Islet of Langerhans (tissue), 1 donor: ENCODE results near the gene CILP2.

Source experiments
- FAIRE-seq: peaks from one replicate; lab custom pipeline; 2011; peaks lifted over from hg19 to GRCh38; lab: Jason Lieb, UNC

The CILP2 gene

GRCh38 chr19:19568802-19569756, 31.0 kb downstream of the CILP2 start:
- FAIRE-seq = no peak

DNA sequence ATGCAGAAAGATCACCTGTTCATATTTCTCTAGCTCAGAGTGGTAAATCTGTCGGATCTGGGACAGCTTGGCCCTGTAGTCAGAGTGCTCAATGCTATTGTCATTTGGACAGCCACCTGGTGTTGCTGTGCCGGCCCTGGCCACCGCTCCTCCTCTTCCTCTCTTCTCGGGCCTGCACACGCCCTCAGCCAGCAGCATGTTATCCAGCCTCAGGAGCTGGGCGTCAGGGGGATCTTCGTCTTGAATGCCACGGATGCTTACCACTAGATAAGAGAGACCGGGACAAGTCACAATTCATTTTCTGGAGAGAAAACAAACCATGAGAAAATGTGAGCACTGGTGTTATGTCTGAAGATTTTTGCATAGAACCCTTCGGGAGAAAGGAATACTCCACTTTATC, 32.5 kb downstream of the CILP2 start:
- FAIRE-seq = no peak

DNA sequence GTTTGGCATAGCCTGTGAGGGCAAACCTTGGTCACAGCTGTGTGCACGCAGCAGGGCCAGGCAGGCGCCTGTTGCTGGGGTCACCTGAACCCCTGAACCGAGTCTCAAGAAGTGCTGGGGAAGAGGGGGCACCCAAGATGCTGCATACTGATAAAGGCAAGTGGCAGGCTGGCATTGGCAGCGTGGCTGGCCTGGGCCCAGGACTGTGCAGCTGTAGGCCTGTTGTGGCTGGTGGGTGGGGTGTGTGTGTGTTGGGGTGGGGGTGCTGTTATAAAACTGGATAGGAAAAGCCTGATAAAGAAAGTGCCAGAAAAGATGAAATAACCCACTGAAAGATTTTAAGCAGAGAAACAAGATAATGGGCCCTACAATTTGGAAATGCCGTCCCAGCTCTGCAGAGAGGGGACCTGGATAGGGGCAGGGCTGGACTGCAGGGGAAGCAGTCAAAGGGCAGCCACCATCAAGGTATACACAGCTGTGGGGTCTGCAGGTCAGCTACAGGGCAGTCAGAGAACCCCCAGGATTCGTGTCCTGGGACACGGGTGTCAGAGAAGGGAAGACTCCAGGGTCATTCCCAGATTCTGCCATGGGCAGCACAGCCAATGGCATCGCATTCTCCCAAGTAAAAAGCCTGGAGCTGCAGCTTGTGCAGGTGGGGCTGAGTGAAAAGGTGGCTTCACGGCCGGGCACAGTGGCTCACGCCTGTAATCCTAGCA, 33.2 kb downstream of the CILP2 start:
- FAIRE-seq = no peak

DNA sequence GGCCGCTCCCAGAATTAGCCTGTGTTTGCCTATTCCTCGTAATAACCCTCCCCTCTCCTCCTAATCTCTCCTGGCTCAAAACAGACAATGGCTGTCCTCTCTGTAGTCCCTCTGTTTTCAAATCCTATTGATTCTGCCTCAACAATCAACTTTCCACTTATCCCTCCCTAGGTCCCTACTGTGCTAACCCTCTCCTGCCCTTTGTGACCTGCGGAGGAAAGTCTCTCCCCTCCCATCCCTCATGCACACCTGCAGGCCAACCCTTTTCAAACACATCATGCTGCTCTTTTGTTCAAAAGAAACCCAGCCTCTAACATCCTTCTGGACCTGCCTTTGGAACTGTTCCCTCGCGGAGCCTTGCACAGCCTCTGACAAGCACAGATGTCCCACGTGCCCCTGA, 37.3 kb downstream of the CILP2 start:
- FAIRE-seq = no peak

DNA sequence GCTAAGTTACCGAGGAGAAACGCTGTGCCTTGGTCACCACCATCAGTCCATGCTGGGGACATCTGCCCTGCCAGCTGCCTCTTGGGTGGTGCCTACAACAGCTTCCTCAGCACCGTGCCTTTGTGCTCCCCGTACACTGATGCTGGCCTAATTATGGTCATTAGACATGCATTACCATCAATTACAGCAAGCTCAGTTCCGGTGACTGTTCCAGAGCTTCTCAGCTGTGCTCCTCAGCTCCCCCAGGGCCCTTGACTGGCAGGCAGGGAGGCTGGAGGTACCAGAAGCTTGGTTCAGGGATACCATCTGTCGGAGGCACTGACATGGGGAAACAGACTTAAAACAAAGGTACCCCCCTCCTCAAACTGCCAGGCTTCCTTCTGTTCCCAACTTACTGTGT, 40.2 kb downstream of the CILP2 start:
- FAIRE-seq = no peak

GRCh38 chr19:19579533-19580361, 41.7 kb downstream of the CILP2 start:
- no peak for FAIRE-seq

DNA sequence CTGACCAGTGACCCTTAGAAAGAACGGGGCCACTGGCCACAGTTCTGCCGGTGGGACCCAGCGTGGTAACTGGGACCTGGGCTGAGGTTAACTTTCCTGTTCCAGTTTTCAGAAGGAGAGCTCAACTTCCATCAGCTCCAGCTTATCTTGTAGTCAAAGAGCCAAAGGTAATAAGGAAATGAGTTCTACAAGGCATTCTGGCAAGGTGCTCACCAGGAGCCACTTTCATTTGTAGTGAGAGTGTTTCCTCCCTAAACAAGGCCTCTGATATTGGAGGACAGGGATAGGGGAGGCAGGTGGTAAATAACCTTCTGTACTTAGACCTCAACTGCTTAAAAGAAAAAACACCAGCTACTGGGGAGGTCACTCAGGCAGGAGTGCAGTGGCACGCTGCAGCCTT, 42.4 kb downstream of the CILP2 start:
- no peak for FAIRE-seq

DNA sequence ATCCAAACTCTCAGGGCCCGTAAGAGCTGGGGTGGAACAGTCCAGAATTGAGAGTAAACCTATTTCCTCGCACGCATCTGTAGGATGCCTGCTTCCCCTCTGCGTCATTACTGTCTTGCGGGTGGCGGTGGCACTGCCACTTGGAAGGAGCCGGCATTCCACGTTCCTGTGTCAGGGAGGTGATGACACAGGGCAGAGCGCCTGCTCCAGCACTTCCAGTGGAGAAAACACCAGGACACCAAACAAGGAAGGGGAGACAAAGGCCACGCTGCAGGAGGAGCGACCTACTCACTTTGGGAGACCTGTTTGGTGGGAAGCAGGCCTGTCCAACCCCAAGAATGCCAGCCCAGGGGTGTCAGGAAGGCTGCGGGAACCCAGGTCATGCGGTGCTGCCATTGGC, 43.3 kb downstream of the CILP2 start:
- no peak for FAIRE-seq

DNA sequence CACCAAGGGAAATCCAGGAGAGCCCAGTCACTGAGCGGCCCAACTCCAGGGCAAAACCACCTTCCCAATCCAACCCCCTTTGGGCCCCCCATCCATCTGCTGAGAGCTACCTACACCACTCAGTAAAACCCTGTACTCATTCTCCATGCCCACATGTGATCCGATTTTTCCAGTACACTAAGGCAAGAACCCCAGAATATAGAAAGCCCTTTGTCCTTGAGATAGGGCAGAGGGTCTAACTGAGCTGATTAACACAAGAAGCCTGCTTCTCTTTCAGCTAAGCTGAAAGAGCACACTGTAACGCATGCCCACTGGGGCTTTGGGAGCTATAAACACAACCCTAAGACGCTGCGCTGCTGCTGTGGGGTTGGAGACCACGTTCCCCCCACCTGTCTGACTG, 44.4 kb downstream of the CILP2 start:
- FAIRE-seq = no peak

- FAIRE-seq = no peak
These were observed 46.3 kb downstream of the CILP2 start for GRCh38 chr19:19584356-19584755.

- no peak for FAIRE-seq
These were observed 49.7 kb downstream of the CILP2 start for GRCh38 chr19:19587771-19588170.

- FAIRE-seq = no peak
These were observed 50.5 kb downstream of the CILP2 start for GRCh38 chr19:19588546-19588945.

- no peak for FAIRE-seq
These were observed 53.2 kb downstream of the CILP2 start for GRCh38 chr19:19591133-19591825.

DNA sequence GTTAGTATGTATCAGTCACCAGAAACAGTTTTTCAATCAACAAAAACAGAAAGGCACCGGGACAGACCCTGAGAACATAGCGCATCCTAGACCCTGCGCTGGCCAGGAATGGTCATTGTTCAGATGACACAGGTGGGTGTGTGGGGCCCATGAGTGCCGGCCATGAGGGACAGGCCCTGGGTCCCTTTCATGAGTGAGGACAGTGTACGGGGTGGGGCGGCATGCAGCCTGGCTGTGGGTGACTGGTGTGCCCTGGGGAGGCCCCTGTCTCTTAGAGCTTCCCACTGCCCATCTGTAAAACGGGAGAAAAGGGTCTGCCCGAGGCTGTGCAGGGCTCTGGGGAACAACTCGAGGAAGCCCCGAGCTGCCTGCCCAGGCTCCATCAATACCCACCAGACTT, 54.6 kb downstream of the CILP2 start:
- FAIRE-seq = no peak

DNA sequence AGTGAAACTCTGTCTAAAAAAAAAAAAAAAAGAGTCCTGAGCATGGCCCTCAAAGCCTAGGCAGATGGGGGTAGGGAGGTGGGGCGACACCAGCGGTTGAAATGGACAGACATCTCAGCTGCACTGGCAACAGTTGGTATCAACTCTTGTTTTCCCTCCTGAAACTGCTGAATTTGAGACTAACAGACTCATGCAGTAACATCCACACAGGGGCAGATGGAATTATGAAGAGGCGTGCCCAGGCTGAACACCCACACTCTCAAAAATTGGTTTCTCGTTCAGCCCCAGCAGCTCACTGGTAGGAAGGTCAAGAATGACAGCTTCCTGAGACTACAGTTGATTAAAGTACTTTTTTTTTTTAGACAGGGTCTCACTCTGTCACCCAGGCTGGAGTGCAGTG, 56.3 kb downstream of the CILP2 start:
- no peak for FAIRE-seq

DNA sequence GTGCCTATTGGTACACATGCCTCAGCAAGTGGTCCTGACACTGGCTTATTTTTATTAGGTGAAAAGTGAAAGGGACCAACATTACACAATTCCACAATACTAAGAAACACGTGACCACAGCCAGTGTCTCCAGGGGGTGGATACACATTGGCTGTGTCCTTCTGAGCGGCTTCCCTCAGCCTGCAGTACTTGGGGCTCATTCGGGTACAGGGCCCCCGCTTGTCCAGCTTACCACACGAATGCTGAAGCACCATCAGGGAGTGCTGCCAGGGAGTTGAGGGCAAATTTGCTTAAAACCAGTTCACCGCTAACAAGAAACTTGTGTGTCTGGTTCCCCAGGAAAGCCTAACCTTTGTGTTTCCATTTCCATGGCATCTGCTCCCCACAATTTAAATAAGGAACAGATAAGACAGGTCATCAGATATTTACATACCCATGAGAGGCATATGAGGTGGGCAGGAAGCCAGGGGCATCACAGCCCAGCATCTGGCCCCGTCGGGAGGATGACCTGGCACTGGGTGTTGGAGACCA, 57.2 kb downstream of the CILP2 start:
- FAIRE-seq = no peak
